HG02973 (cell line): ENCODE measurements around the gene PLCG2.

Experiments used
- ATAC-seq: cut with Tn5 transposase; IDR thresholded peaks from one replicate; pipeline ENCODE4 v1.9.1; 2021; ENCODE audit warnings: moderate library complexity; ENCODE audit not compliant: unreplicated experiment

The PLCG2 gene

GRCh38 chr16:81814751-81815428, 35.8 kb downstream of the PLCG2 start:
- no peak for ATAC-seq

- ATAC-seq, result no peak
Measured at GRCh38 chr16:81815429-81815766, 36.3 kb downstream of the PLCG2 start.

- no peak for ATAC-seq
Measured at GRCh38 chr16:81816351-81816750, 37.3 kb downstream of the PLCG2 start.

- peak; percentile 0 for ATAC-seq
Measured at GRCh38 chr16:81816793-81817210, 37.7 kb downstream of the PLCG2 start.

- peak; percentile 42 for ATAC-seq
Measured at GRCh38 chr16:81817296-81817695, 38.2 kb downstream of the PLCG2 start.

- ATAC-seq, result peak; percentile 35
Measured at GRCh38 chr16:81817789-81818567, 38.9 kb downstream of the PLCG2 start.

GRCh38 chr16:81818568-81818896, 39.4 kb downstream of the PLCG2 start:
- no peak for ATAC-seq

- no peak for ATAC-seq
Measured at GRCh38 chr16:81818905-81819304, 39.8 kb downstream of the PLCG2 start.

- ATAC-seq, result no peak
Measured at GRCh38 chr16:81821436-81822128, 42.5 kb downstream of the PLCG2 start.

- peak; percentile 46 for ATAC-seq
Measured at GRCh38 chr16:81823111-81823510, 44.0 kb downstream of the PLCG2 start.

- no peak for ATAC-seq
Measured at GRCh38 chr16:81823734-81824133, 44.6 kb downstream of the PLCG2 start.

GRCh38 chr16:81826523-81826922, 47.4 kb downstream of the PLCG2 start:
- no peak for ATAC-seq

GRCh38 chr16:81830845-81831540, 51.9 kb downstream of the PLCG2 start:
- ATAC-seq, result peak; percentile 15

- peak; percentile 61 for ATAC-seq
Measured at GRCh38 chr16:81831722-81832126, 52.6 kb downstream of the PLCG2 start.

- no peak for ATAC-seq
Measured at GRCh38 chr16:81832801-81833547, 53.9 kb downstream of the PLCG2 start.

GRCh38 chr16:81833751-81834150, 54.7 kb downstream of the PLCG2 start:
- no peak for ATAC-seq

GRCh38 chr16:81834868-81835267, 55.8 kb downstream of the PLCG2 start:
- no peak for ATAC-seq

GRCh38 chr16:81836279-81837054, 57.4 kb downstream of the PLCG2 start:
- ATAC-seq, result peak; percentile 69

- no peak for ATAC-seq
Measured at GRCh38 chr16:81837312-81837751, 58.2 kb downstream of the PLCG2 start.

- ATAC-seq, result no peak
Measured at GRCh38 chr16:81838794-81839193, 59.7 kb downstream of the PLCG2 start.
